CD14-positive monocyte (primary cell): ENCODE data around the gene NPM1. TPM values are rescaled to one million over a fixed set of nuclear protein-coding genes. Genes with fewer than 3 reads are reported as not detected.
"Not testable (repeated sequence)": the region's sequence is repeated elsewhere in the genome, so short reads cannot be mapped to it uniquely, and the experiment has no call there.

Experiments
- DNase-seq, 3 donors: peaks; one replicate each; pipeline ENCODE4 v3.0.0-alpha.2; 2011 to 2022
- H2AFZ ChIP-seq: 2 replicates; pipeline ENCODE4 v1.6.0; 2012; ENCODE audit warnings: mild to moderate bottlenecking, low read depth, low read length, inconsistent platforms; ENCODE audit not compliant: insufficient read depth, poor library complexity, severe bottlenecking
- H3K27ac ChIP-seq, 2 donors: 1 replicate in 1 of 2; 2 replicates in 1 of 2; pipeline ENCODE4 v1.5.1; 2012 to 2013; ENCODE audit warnings: low read length in 2 of 2, control low read depth in 1 of 2, inconsistent platforms in 1 of 2, low read depth in 1 of 2, mild to moderate bottlenecking in 1 of 2
- H3K27me3 ChIP-seq, 2 donors: one replicate each; pipeline versions ENCODE4 v1.6.0 to v1.6.1; 2011 to 2013; ENCODE audit warnings: low read length in 2 of 2; ENCODE audit not compliant: control insufficient read depth in 2 of 2, insufficient read depth in 2 of 2
- H3K36me3 ChIP-seq, 2 donors: replicated peaks in 1 of 2; 1 replicate in 1 of 2; 2 replicates in 1 of 2; pipeline versions ENCODE4 v1.5.1 to v1.6.1; 2012 to 2013; ENCODE audit warnings: low read length in 2 of 2, control low read depth in 1 of 2, inconsistent platforms in 1 of 2, mild to moderate bottlenecking in 1 of 2; ENCODE audit not compliant: insufficient read depth in 2 of 2, control insufficient read depth in 1 of 2
- H3K4me1 ChIP-seq, 2 donors: 1 replicate in 1 of 2; 2 replicates in 1 of 2; pipeline versions ENCODE4 v1.5.1 to v1.6.1; 2012 to 2013; ENCODE audit warnings: low read length in 2 of 2, control low read depth in 1 of 2, inconsistent platforms in 1 of 2, mild to moderate bottlenecking in 1 of 2, moderate library complexity in 1 of 2; ENCODE audit not compliant: insufficient read depth in 2 of 2, control insufficient read depth in 1 of 2
- H3K4me2 ChIP-seq: replicated peaks from 2 replicates; pipeline ENCODE3; 2012; ENCODE audit warnings: low read length, moderate library complexity, mild to moderate bottlenecking; ENCODE audit not compliant: poor library complexity, severe bottlenecking; ENCODE audit errors: extremely low read depth
- H3K4me3 ChIP-seq, 3 experiments: fragments of 200-600 bp in 1 of 3; sonication (generic) in 1 of 3; replicated peaks in 1 of 3; 1 replicate in 2 of 3; 2 replicates in 1 of 3; pipeline ENCODE4 v1.5.1; 2011 to 2013; ENCODE audit warnings: low read length in 3 of 3, mild to moderate bottlenecking in 3 of 3, control low read depth in 2 of 3, low read depth in 2 of 3, inconsistent platforms in 1 of 3, moderate library complexity in 1 of 3
- H3K79me2 ChIP-seq: 2 replicates; pipeline ENCODE4 v1.6.0; 2012; ENCODE audit warnings: mild to moderate bottlenecking, control low read depth, inconsistent platforms, low read length, moderate library complexity; ENCODE audit not compliant: insufficient read depth
- H3K9ac ChIP-seq: 2 replicates; pipeline ENCODE4 v1.6.0; 2017; ENCODE audit warnings: low read length, mild to moderate bottlenecking; ENCODE audit not compliant: insufficient read depth, poor library complexity, severe bottlenecking
- H3K9me3 ChIP-seq, 2 donors: replicated peaks in 1 of 2; 1 replicate in 1 of 2; 2 replicates in 1 of 2; pipeline versions ENCODE4 v1.5.1 to v1.6.1; 2012 to 2013; ENCODE audit warnings: low read length in 2 of 2, control low read depth in 1 of 2; ENCODE audit not compliant: control insufficient read depth in 1 of 2, insufficient read depth in 1 of 2
- H4K20me1 ChIP-seq: 2 replicates; pipeline ENCODE4 v1.6.0; 2012; ENCODE audit warnings: mild to moderate bottlenecking, low read length, control low read depth, moderate library complexity; ENCODE audit not compliant: insufficient read depth
- H3K27ac Mint-ChIP-seq, 7 donors: one replicate each; pipeline ENCODE4 v1.8.0; 2020; ENCODE audit warnings: mild to moderate bottlenecking in 7 of 7, mixed read lengths in 7 of 7, moderate library complexity in 6 of 7, inconsistent platforms in 2 of 7
- H3K27me3 Mint-ChIP-seq, 3 donors: one replicate each; pipeline ENCODE4 v1.8.0; 2021 to 2022; ENCODE audit warnings: low read depth in 3 of 3, mild to moderate bottlenecking in 3 of 3, mixed read lengths in 3 of 3, moderate library complexity in 3 of 3, inconsistent platforms in 1 of 3
- H3K36me3 Mint-ChIP-seq, 2 donors: one replicate each; pipeline ENCODE4 v1.8.0; 2020; ENCODE audit warnings: mixed read lengths in 2 of 2, inconsistent platforms in 1 of 2, mild to moderate bottlenecking in 1 of 2
- H3K4me1 Mint-ChIP-seq: one replicate; pipeline ENCODE4 v1.8.0; 2020; ENCODE audit warnings: mild to moderate bottlenecking, mixed read lengths
- H3K4me3 Mint-ChIP-seq, 2 donors: one replicate each; pipeline ENCODE4 v1.8.0; 2020; ENCODE audit warnings: mild to moderate bottlenecking in 2 of 2, mixed read lengths in 2 of 2, moderate library complexity in 1 of 2
- H3K9me3 Mint-ChIP-seq, 7 donors: one replicate each; pipeline ENCODE4 v1.8.0; 2020 to 2022; ENCODE audit warnings: mixed read lengths in 7 of 7, mild to moderate bottlenecking in 6 of 7, moderate library complexity in 6 of 7, inconsistent platforms in 2 of 7
- WGBS: methylation state at CpG from one replicate; pipeline ENCODE4 v1.1.5; 2013; ENCODE audit warnings: missing lambda C conversion rate; ENCODE audit not compliant: insufficient coverage; 5-methylcytosine and 5-hydroxymethylcytosine counted together
- intact Hi-C, 2 donors: fragments of 100-400 bp; cut with micrococcal nuclease; formaldehyde crosslinking; loops; one replicate each; pipeline versions ENCODE4 v1.15.0 to v1.15.1; 2023
- polyA plus RNA-seq, 3 donors: library from polyadenylated mRNA; depleted of rRNA in 1 of 3; unstranded in 2 of 3; stranded (reverse) in 1 of 3; fragments of 300-500 nt in 2 of 3; fragments of >200 nt in 1 of 3; fragmentation: Illumina TruSeq in 2 of 3; gene quantifications; 1 replicate in 2 of 3; 2 replicates in 1 of 3; pipeline ENCODE4 v1.2.3, GENCODE V29; 2012 to 2021
- TF ChIP-seq, protein P1 (sequence below): fragments of 200-600 bp; IDR thresholded peaks from one replicate; pipeline ENCODE4 v1.8.0; 2022; ENCODE audit warnings: antibody characterized with exemption, mild to moderate bottlenecking

Gene NPM1
- polyA plus RNA-seq, 3 donors = 102 to 191 (median 188) TPM

DNA sequence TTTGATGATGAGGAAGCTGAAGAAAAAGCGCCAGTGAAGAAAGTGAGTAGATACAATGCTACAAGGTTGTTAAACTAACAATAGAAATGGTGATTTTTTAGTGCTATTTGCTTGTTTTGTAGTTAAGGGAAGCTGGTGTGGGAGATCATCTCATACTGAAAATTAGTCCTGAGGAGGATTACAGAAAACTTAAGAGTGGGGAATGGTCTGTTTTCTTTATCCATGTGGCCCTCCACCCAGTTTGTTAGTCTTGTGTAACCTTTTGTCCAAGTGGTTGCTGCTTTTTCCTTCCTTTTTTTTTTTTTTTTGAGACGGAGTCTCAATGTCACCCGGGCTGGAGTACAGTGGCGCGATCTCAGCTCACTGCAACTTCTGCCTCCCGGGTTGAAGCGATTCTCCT lies 12.5 kb downstream of the NPM1 start:
- intact Hi-C loops = no loop called here
- Histone ChIP-seq H2AFZ (no peak overlapping the region), H3K4me1 (peaks cover 0 to 9% of the 10 kb centered on the region in 2 donors), H4K20me1 (peaks cover 59% of the 10 kb centered on the region), H3K4me3 (no peak overlapping the region), H3K4me2 (no peak overlapping the region), H3K36me3 (peaks cover 49 to 71% of the 10 kb centered on the region in 2 donors), H3K79me2 (peaks cover 59% of the 10 kb centered on the region), H3K27ac (peak overlapping the region in 1 of 2 donors; percentile 46), H3K9ac (no peak overlapping the region), H3K27me3 (no peaks in the 10 kb centered on the region), H3K9me3 (no peaks in the 10 kb centered on the region)
- TF ChIP-seq, protein P1, sequence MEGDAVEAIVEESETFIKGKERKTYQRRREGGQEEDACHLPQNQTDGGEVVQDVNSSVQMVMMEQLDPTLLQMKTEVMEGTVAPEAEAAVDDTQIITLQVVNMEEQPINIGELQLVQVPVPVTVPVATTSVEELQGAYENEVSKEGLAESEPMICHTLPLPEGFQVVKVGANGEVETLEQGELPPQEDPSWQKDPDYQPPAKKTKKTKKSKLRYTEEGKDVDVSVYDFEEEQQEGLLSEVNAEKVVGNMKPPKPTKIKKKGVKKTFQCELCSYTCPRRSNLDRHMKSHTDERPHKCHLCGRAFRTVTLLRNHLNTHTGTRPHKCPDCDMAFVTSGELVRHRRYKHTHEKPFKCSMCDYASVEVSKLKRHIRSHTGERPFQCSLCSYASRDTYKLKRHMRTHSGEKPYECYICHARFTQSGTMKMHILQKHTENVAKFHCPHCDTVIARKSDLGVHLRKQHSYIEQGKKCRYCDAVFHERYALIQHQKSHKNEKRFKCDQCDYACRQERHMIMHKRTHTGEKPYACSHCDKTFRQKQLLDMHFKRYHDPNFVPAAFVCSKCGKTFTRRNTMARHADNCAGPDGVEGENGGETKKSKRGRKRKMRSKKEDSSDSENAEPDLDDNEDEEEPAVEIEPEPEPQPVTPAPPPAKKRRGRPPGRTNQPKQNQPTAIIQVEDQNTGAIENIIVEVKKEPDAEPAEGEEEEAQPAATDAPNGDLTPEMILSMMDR = no peak
- no peak for DNase-seq
- H3K27ac Mint-ChIP-seq = peak overlapping the region in 4 of 7 donors; percentile 2 to 88 (median 52)
- H3K4me1 Mint-ChIP-seq = peaks cover 17% of the 10 kb centered on the region
- peaks cover 0 to under 1% (median 0%) of the 10 kb centered on the region in 3 donors for H3K27me3 Mint-ChIP-seq
- peaks cover 67 to 77% of the 10 kb centered on the region in 2 donors for H3K36me3 Mint-ChIP-seq
- no peak overlapping the region for H3K4me3 Mint-ChIP-seq
- H3K9me3 Mint-ChIP-seq = peaks cover 0 to 3% (median 1%) of the 10 kb centered on the region in 7 donors
- 25% methylated on average over 7 of the region's 7 CpGs for WGBS

DNA sequence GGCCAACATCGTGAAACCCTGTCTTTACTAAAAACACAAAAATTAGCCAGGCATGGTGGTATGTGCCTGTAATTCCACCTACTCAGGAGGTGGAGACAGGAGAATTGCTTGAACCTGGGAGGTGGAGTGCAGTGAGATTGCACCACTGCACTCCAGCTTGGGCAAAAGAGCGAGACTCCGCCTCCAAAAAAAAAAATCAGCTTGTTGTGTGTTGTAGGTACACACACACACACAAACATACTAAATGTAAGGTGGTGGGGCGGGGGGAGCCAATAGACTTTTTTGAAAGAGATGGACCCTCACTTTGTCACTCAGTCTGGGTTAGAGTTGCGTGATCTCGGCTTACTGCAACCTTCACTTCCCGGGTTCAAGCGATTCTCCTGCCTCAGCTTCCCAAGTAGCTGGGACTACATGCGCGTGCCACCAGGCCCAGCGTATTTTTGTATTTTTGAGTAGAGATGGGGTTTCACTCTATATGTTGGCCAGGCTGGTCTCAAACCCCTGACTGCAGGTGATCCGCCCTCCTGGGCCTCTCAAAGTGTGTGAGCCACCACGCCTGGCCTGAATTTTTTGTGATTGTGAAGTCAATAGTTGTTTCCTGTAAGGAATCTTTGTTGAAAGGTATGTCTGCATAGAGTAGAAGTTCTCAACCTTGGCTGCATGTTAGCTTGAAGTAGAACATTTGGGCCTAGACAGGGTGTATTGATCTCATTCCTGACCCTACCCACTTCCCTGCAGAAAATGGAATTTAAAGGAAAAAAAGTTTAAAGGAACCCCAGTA lies 13.7 kb downstream of the NPM1 start:
- H3K36me3 Mint-ChIP-seq = peaks cover 67 to 77% of the 10 kb centered on the region in 2 donors
- Histone ChIP-seq H3K4me1 (peaks cover 0 to 9% of the 10 kb centered on the region in 2 donors), H2AFZ (no peak overlapping the region), H3K4me2 (no peak overlapping the region), H3K9me3 (no peaks in the 10 kb centered on the region), H4K20me1 (peaks cover 58% of the 10 kb centered on the region), H3K9ac (no peak overlapping the region), H3K36me3 (peaks cover 52 to 71% of the 10 kb centered on the region in 2 donors), H3K27me3 (no peaks in the 10 kb centered on the region), H3K79me2 (peaks cover 52% of the 10 kb centered on the region), H3K4me3 (no peak overlapping the region), H3K27ac (no peak overlapping the region)
- no peaks in the 10 kb centered on the region for H3K27me3 Mint-ChIP-seq
- intact Hi-C loops = no loop called here
- H3K4me1 Mint-ChIP-seq = peaks cover 17% of the 10 kb centered on the region
- H3K27ac Mint-ChIP-seq = no peak overlapping the region
- DNase-seq = no peak
- TF ChIP-seq, protein P1 = no peak
- 94% methylated on average over 6 of the region's 13 CpGs for WGBS
- peaks cover 0 to 3% (median 1%) of the 10 kb centered on the region in 7 donors for H3K9me3 Mint-ChIP-seq
- no peak overlapping the region for H3K4me3 Mint-ChIP-seq

DNA sequence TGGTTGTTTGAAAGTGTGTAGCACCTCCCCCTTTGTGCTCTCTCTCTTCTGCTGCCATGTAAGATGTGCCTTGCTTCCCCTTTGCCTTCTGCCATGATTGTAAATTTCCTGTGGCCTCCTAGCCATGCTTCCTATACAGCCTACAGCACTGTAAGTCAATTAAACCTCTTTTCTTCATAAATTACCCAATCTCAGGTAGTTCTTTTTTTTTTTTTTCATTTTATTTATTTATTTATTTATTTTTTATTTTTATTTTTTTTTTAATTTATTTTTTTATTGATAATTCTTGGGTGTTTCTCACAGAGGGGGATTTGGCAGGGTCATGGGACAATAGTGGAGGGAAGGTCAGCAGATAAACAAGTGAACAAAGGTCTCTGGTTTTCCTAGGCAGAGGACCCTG lies 15.1 kb downstream of the NPM1 start:
- Mint-ChIP-seq H3K4me1 (peaks cover 17% of the 10 kb centered on the region), H3K36me3 (peaks cover 66 to 77% of the 10 kb centered on the region in 2 donors)
- H3K4me2 ChIP-seq, H3K4me3 Mint-ChIP-seq, H3K27me3 ChIP-seq, H3K9me3 Mint-ChIP-seq, intact Hi-C loops, H3K27ac Mint-ChIP-seq, H3K27me3 Mint-ChIP-seq, H3K4me3 ChIP-seq, DNase-seq, H3K9me3 ChIP-seq, H3K4me1 ChIP-seq, H3K9ac ChIP-seq, H2AFZ ChIP-seq, H3K27ac ChIP-seq: not testable (repeated sequence)
- peaks cover 54 to 71% of the 10 kb centered on the region in 2 donors for H3K36me3 ChIP-seq
- H4K20me1 ChIP-seq = peaks cover 56% of the 10 kb centered on the region
- peaks cover 38% of the 10 kb centered on the region for H3K79me2 ChIP-seq
